Breast epithelium (tissue), 4 donors: ENCODE measurements around the gene GNPTAB. TPM values are rescaled to one million over a fixed set of nuclear protein-coding genes. Genes with fewer than 3 reads are reported as not detected.

ENCODE experiments used
- DNase-seq, 2 donors: peaks; one replicate each; pipeline ENCODE4 v3.0.0-alpha.2; 2019; ENCODE audit warnings: low spot score in 2 of 2
- H3K27ac ChIP-seq, 2 donors: fragments of 200-600 bp; sonication (generic) in 1 of 2; one replicate each; pipeline ENCODE4 v1.5.1; 2016 to 2019; ENCODE audit warnings: mild to moderate bottlenecking in 1 of 2
- H3K27me3 ChIP-seq, 2 donors: fragments of 200-600 bp; sonication (generic) in 1 of 2; one replicate each; pipeline versions ENCODE4 v1.5.1 to v1.6.0; 2017 to 2019; ENCODE audit warnings: control low read depth in 1 of 2, mild to moderate bottlenecking in 1 of 2
- H3K36me3 ChIP-seq: fragments of 200-600 bp; one replicate; pipeline ENCODE4 v1.5.1; 2019
- H3K4me1 ChIP-seq, 2 donors: fragments of 200-600 bp; sonication (generic); one replicate each; pipeline ENCODE4 v1.5.1; 2016 to 2019; ENCODE audit warnings: control low read depth in 1 of 2
- H3K4me3 ChIP-seq, 3 donors: fragments of 200-600 bp; sonication (generic); 1 replicate in 2 of 3; 2 replicates in 1 of 3; pipeline ENCODE4 v1.5.1; 2016 to 2019; ENCODE audit warnings: mild to moderate bottlenecking in 3 of 3, moderate library complexity in 2 of 3
- H3K9me3 ChIP-seq, 2 donors: fragments of 200-600 bp; sonication (generic) in 1 of 2; one replicate each; pipeline ENCODE4 v1.5.1; 2016 to 2019; ENCODE audit warnings: control low read depth in 1 of 2
- CTCF ChIP-seq, 3 donors: fragments of 450-650 bp; IDR thresholded peaks; one replicate each; pipeline ENCODE4 v1.5.1; 2016 to 2017; ENCODE audit warnings: antibody characterized with exemption in 3 of 3, mild to moderate bottlenecking in 3 of 3, moderate library complexity in 3 of 3
- POLR2A ChIP-seq: fragments of 450-650 bp; IDR thresholded peaks from one replicate; pipeline ENCODE4 v1.6.1; 2016; ENCODE audit warnings: antibody characterized with exemption, mild to moderate bottlenecking, moderate library complexity
- POLR2AphosphoS5 ChIP-seq, 3 donors: sonication (generic); formaldehyde crosslinking; IDR thresholded peaks; one replicate each; pipeline ENCODE4 v1.6.1; 2017; ENCODE audit warnings: antibody characterized with exemption in 3 of 3
- intact Hi-C: fragments of 100-400 bp; cut with DNase I; formaldehyde crosslinking; loops from one replicate; pipeline ENCODE4 v1.15.1; 2023; ENCODE audit warnings: low total_unique reads
- total RNA-seq, 3 donors: library from RNA; depleted of rRNA; stranded (reverse); fragments of >200 nt; gene quantifications; one replicate each; pipeline ENCODE4 v1.1.0, GENCODE V29; 2016

GNPTAB gene
- 10 to 100 TPM; 37.4 to 59.0 (median 39.7) TPM for total RNA-seq

GRCh38 chr12:101830367-101831325 lies at the start of gene GNPTAB:
GNPTAB (minus strand) TSS chr12:101830959; CDS start chr12:101830675, 284 bp downstream.
- DNase-seq, result peak; percentile 80 to 93
- no peaks in the 10 kb centered on the region for H3K9me3 ChIP-seq
- H3K36me3 ChIP-seq, result no peaks in the 10 kb centered on the region
- TF ChIP-seq CTCF (IDR thresholded peaks at IDR 0.05) (peak; percentile 49 to 88 (median 67)), POLR2AphosphoS5 (IDR thresholded peaks at IDR 0.05) (no peak), POLR2A (no peak)
- intact Hi-C loops, result loop anchor here (5.0 to 10.0 kb wide), 2 partner anchors 733 to 1896 kb away; no protein-coding TSS in a partner anchor
- no peaks in the 10 kb centered on the region for H3K27me3 ChIP-seq
- peak within 1 kb of the TSS; percentile 76 to 89 for H3K27ac ChIP-seq
- no peaks in the 10 kb centered on the region for H3K4me1 ChIP-seq
- H3K4me3 ChIP-seq, result peak within 1 kb of the TSS; percentile 66 to 88 (median 76)

- intact Hi-C loops, result no loop called here
- DNase-seq, result no peak
- TF ChIP-seq POLR2AphosphoS5 (IDR thresholded peaks at IDR 0.05) (peak in 1 of 3 donors; percentile 19), CTCF (IDR thresholded peaks at IDR 0.05) (no peak), POLR2A (no peak)
- Histone ChIP-seq H3K4me3 (peak overlapping the region; percentile 87 to 93 (median 88)), H3K27ac (peak overlapping the region; percentile 90 to 99), H3K4me1 (no peaks in the 10 kb centered on the region), H3K9me3 (no peaks in the 10 kb centered on the region), H3K27me3 (no peaks in the 10 kb centered on the region), H3K36me3 (no peaks in the 10 kb centered on the region)
These were observed 47.6 kb upstream of the GNPTAB start for GRCh38 chr12:101878243-101878821.

- DNase-seq, result no peak
- no peaks in the 10 kb centered on the region for H3K9me3 ChIP-seq
- H3K4me1 ChIP-seq, result no peaks in the 10 kb centered on the region
These were observed 47.1 kb upstream of the GNPTAB start for GRCh38 chr12:101877806-101878242.

GRCh38 chr12:101876861-101877805 lies 46.4 kb upstream of the GNPTAB start, which contains the start of gene DRAM1:
DRAM1 (plus strand) TSS chr12:101877580; CDS start chr12:101877790, 210 bp downstream.
- intact Hi-C loops, result no loop called here
- peak; percentile 85 to 93 for DNase-seq
- H3K9me3 ChIP-seq, result no peaks in the 10 kb centered on the region
- no peaks in the 10 kb centered on the region for H3K36me3 ChIP-seq
- TF ChIP-seq POLR2A (peak; percentile 74), POLR2AphosphoS5 (IDR thresholded peaks at IDR 0.05) (peak; percentile 72 to 92 (median 91)), CTCF (IDR thresholded peaks at IDR 0.05) (peak in 1 of 3 donors; percentile 11)
- H3K4me3 ChIP-seq, result peak within 1 kb of the TSS; percentile 87 to 93 (median 88)
- H3K27ac ChIP-seq, result peak within 1 kb of the TSS; percentile 90 to 99
- H3K4me1 ChIP-seq, result no peaks in the 10 kb centered on the region
- H3K27me3 ChIP-seq, result no peaks in the 10 kb centered on the region

More at GRCh38 chr12:101877806-101878242, 47.1 kb upstream of the GNPTAB start:
- no peaks in the 10 kb centered on the region for H3K27me3 ChIP-seq
- peak overlapping the region; percentile 90 to 99 for H3K27ac ChIP-seq
- TF ChIP-seq POLR2AphosphoS5 (IDR thresholded peaks at IDR 0.05) (no peak), POLR2A (no peak), CTCF (IDR thresholded peaks at IDR 0.05) (no peak)
- H3K36me3 ChIP-seq, result no peaks in the 10 kb centered on the region
- H3K4me3 ChIP-seq, result peak overlapping the region; percentile 87 to 93 (median 88)
- intact Hi-C loops, result no loop called here
